Bone marrow (tissue), 2 donors: ENCODE data around the gene C19orf25.
A peak's percentile ranks its signal among the peaks of the same experiment; 100 is the strongest.

Experiments
- DNase-seq, 2 donors: peaks; one replicate each; lab custom pipeline; 2025; lab: John Stamatoyannopoulos, UW

Gene C19orf25

DNA sequence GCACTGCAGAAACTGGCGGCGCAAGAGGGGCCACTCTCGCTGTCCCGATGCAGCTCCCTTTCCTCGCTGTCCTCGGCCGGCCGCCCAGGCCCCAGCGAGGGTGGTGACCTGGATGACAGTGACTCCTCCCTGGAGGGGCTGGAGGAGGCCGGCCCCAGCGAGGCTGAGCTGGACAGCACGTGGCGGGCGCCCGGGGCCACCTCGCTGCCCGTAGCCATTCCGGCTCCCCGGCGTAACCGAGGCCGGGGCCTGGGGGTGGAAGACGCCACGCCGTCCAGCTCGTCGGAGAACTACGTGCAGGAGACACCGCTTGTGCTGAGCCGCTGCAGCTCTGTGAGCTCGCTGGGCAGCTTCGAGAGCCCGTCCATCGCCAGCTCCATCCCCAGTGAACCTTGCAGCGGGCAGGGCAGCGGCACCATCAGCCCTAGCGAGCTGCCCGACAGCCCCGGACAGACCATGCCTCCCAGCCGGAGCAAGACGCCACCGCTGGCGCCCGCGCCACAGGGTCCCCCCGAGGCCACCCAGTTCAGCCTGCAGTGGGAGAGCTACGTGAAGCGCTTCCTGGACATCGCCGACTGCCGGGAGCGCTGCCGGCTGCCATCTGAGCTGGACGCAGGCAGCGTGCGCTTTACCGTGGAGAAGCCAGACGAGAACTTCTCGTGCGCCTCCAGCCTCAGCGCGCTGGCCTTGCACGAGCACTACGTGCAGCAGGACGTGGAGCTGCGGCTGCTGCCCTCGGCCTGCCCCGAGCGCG, 12.4 kb downstream of the C19orf25 start:
- DNase-seq, result no peak

DNA sequence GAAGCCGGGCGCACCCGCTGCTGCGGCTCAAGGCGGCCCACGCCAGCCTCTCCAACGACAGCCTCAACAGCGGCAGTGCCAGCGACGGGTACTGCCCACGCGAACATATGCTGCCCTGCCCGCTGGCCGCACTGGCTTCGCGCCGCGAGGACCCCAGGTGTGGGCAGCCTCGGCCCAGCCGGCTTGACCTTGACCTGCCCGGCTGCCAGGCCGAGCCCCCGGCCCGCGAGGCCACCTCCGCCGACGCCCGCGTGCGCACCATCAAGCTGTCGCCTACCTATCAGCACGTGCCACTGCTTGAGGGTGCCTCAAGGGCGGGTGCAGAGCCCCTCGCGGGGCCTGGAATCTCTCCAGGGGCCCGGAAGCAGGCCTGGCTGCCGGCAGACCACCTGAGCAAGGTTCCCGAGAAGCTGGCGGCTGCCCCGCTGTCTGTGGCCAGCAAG, 13.0 kb downstream of the C19orf25 start:
- DNase-seq, result no peak

DNA sequence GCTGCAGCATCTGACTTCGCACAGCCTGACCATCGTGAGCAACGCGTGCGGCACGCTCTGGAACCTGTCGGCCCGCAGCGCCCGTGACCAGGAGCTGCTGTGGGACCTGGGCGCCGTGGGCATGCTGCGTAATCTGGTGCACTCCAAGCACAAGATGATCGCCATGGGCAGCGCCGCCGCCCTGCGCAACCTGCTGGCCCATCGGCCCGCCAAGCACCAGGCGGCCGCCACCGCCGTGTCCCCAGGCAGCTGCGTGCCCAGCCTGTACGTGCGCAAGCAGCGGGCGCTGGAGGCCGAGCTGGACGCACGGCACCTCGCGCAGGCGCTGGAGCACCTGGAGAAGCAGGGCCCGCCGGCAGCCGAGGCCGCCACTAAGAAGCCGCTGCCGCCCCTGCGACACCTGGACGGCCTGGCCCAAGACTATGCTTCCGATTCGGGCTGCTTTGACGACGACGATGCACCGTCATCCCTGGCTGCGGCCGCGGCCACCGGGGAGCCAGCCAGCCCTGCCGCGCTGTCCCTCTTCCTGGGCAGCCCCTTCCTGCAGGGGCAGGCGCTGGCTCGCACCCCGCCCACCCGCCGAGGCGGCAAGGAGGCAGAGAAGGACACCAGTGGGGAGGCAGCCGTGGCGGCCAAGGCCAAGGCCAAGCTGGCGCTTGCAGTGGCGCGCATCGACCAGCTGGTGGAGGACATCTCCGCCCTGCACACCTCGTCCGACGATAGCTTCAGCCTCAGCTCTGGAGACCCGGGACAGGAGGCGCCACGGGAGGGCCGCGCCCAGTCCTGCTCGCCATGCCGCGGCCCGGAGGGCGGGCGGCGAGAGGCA, 13.6 kb downstream of the C19orf25 start:
- peak in 1 of 2 donors; percentile 8 for DNase-seq

DNA sequence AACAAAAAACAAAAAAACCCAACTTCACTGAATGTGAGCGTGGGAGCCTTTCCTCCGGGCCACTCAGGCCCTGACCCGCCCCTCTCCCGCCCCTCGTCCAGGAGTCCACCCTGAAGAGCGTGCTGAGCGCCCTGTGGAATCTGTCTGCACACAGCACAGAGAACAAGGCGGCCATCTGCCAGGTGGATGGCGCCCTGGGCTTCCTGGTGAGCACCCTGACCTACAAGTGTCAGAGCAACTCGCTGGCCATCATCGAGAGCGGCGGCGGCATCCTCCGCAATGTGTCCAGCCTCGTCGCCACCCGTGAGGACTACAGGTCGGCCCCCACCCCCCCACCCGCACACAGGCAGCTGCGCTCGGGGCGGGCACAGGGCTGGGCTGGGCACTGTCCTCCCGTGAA, 17.2 kb downstream of the C19orf25 start:
- no peak for DNase-seq

DNA sequence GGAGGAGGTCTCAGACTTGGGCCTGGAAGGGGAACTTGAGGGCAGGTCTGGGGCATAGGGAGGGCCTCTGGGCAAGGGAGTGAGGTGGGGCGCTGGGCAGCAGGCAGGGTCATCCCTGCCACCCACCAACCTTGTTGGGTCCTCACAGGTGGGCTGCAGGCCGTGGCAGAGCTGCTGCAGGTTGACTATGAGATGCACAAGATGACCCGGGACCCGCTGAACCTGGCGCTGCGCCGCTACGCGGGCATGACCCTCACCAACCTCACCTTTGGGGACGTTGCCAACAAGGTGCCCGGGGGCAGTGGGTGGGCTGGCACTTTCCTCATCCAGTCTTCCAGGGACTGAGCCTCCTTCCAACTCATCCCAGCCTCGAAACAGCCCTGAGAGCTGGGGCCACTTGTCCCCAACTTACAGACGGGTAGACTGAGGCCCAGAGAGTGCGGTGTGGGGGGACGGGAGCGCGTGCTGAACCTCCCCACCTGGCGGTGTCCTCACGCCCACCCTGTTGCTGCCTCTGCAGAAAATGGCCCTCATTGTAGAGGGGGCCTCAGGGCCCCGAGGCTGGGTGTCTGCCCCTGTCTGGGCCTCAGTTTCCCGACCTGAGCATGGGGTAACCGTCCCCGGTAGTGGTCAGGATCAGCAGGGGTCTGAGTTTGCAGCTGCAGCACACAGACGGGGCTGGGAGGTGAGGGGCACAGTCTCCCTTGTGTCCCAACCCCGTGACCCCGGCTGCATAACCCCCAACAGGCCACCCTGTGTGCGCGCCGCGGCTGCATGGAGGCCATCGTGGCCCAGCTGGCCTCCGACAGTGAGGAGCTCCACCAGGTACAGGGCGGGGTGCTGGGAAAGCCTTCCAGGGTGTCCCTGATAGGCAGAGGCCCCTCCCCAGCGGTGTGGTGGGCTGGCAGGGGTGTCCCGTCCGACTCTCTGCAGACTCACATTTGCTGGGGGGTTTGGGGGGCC, 18.7 kb downstream of the C19orf25 start:
- no peak for DNase-seq

DNA sequence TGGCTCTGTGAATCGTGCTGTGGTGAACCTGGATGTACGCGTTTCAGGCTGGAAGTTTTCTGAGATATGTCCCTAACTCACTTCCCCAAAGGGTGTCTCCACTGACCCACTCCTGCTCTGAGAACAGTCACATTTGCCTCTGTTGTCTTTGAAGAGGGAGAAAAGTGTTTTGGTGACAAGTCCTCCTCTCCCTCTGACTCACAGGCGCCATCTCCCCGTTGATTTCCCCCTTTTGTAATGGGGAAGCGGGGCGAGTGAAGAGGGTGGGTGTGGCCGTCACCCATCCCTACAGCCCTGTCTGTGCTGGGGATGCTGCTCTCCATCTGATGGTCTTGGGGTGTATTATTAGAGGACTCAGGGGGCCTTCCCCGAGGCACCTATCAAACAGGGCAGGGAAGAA, 19.5 kb downstream of the C19orf25 start:
- DNase-seq, result no peak

DNA sequence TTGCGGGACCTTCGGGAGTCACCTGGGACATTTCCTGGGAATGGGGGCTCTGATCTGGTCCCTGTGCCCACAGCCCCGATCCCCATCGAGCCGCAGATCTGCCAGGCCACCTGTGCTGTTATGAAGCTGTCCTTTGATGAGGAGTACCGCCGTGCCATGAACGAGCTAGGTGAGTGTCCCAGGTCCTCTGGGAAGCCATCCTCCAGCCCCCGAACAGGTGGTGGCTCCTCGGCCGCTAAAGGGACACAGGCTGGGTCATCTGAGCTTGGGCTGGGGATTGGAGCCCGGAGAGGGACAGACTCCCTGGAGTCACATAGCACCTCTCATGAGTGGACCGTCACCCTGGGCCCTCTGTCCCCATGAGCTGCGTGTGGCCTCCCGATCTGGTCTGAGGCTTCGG, 21.1 kb downstream of the C19orf25 start:
- DNase-seq, result no peak

DNA sequence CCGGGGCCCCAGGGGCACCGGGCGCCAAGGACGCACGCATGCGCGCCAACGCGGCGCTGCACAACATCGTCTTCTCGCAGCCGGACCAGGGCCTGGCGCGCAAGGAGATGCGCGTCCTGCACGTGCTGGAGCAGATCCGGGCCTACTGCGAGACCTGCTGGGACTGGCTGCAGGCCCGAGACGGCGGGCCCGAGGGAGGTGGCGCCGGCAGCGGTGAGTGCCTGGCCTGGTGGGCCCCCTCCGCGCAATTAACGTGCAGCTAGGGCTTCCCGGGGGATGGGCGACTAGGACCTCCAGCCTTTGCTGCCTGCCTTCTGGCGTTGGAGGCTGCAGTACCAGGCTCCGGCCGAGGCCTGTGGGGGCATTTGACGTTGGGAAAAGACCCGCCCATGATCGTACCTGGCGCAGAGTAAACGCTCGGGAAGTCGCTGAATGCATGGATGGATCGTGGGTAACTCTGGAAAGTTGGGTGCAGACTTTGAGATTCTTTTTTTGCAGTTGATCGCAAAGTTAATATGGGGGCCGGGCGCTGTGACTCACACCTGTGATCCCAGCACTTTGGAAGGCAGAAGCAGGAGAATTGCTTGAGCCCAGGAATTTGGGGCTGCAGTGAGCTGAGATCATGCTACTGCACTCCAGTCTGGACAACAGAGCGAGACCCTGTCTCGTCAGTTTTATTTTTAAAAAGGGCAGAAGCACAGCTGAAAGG, 21.8 kb downstream of the C19orf25 start:
- no peak for DNase-seq

DNA sequence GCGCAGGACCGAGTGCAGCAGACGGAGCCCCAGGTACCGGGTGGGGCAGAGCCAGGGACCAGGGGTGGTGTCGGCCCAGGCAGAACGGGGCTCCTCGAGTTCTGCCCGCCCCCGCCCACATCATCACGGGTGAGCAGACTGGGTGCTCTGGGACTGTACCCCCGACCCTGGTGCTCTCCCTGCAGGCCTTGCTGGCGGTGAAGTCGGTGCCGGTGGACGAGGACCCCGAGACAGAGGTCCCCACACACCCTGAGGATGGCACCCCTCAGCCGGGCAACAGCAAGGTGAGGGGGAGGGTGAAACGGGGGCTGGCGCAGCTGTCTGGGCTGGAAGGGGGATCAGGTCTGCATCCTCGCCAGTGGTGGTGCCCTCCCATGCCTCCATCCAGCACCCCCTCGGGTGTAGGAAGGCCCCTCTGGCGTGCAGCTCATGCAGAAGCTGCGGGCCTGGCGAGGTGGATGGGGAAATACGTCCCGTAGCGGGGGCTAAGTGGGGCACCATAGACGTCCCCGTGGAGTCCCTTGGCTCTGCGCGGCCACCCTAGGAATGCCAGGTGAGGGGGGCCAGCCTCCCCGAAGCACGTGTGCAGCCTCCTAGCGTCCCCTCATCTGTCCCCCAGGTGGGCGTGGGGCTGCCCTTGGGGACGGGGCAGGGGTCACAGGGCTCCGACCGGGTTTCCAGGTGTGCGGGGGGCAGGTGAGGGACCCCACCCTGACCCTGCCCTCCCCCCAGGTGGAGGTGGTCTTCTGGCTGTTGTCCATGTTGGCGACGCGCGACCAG, 22.7 kb downstream of the C19orf25 start:
- DNase-seq, result no peak

DNA sequence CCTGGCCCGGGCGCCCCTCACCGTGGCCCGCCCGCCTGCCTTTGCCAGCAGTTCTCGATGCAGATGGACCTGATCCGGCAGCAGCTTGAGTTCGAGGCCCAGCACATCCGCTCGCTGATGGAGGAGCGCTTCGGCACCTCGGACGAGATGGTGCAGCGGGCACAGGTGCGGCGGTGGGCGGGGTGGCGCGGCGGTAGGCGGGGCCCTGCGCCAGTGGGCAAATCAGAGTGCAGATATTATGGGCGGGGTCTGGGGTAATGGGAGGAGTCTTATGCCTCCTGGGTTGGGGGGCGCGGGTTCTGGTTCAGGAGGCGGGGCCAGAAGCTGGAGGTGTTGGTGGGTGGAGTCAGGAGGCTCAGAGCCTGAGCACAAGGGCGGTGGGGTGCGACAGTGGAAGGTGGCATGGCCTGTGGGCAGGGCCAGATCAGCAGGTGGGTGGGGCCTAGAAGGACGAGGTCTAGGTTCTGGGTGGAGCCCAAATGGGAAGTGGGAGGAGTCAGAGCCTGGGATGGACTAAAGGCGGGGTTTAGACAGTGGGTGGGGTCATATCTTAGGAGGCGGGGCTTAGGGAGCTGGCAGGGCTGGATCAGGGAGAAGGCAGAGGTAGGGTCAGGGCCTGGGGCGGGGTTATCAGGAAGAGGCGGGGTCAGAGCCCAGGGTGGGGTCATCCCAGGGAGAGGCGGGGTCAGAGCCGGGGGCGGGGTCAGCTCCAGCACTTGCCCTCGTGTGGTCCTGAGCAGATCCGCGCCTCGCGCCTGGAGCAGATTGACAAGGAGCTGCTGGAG, 23.5 kb downstream of the C19orf25 start:
- peak in 1 of 2 donors; percentile 20 for DNase-seq

DNA sequence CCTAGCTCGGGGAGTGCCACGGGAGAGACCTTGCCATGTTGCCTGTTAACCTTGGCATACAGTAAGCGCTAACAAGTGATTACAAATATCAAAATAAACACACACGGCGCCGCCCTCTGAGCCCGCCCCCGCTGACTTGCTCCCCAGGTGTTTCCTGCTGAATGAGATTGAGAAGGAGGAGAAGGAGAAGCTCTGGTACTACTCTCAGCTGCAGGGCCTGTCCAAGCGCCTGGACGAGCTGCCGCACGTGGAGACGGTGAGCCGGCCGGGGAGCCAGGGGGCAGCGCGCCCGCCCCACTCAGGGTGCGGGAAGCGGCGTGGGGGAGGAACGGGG, 24.0 kb downstream of the C19orf25 start:
- peak in 1 of 2 donors; percentile 30 for DNase-seq

DNA sequence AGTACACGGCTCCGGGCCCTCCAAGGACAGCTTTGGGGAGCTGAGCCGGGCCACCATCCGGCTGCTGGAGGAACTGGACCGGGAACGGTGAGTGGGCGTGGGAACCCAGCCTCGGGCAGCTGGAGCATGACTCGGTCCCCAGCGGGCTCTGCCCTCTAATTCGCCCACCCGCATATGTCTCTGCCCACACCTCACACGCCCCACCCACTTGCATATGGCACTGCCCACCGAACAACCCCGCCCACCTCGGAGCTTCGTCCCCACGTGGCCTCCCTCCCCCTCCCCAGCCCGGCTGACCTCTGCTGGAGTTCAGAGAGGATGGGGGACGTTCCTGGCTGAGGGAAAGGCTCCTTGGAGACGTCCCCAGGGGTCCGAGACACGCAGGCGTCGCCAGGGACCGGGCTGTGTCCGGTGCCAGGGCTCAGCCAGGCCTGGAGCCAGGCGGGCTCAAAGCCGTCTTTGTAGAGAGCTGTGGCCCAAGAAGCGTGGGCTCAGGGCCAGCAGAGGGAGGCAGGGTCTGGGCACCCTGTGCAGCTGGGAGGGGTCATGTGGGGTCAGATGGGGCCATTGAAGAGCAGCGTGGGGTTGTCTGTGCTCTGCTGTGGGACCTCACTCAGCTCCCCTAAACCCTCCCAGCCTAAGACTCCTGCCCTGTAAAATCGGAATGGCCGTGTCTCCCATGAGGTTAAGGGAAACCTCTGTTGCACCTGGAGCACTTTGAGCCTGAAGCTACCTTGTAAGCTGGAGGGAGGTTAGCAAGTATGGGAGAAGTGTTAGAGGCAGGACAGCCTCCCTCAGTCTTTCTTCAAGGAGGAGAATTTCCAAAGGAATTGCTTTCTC, 25.3 kb downstream of the C19orf25 start:
- no peak for DNase-seq

DNA sequence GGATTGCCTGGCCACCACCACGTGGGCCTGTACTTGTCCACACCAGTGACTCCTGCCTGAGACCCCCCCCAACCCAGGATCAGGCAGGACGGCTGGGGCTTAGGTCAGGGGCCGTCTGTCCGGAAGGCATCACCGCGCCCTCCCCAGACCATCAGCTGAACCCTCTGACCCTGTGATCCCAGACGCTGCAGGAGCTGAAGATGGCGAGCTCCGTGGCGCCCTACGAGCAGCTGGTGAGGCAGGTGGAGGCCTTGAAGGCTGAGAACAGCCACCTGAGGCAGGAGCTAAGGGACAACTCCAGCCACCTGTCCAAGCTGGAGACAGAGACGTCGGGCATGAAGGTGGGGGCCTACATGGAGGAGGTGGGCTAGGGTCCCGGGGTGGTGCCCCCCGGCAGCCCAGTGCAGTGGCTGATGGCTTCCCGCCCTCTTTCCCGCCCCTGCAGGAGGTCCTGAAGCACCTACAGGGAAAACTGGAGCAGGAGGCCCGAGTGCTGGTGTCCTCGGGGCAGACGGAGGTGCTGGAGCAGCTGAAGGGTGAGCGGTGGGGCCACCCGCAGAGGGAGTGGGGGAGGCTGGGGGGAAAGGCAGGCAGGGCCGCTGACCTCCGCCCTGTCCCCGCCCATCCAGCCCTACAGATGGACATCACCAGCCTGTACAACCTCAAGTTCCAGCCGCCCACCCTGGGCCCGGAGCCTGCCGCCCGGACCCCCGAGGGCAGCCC, 26.1 kb downstream of the C19orf25 start:
- DNase-seq, result no peak

DNA sequence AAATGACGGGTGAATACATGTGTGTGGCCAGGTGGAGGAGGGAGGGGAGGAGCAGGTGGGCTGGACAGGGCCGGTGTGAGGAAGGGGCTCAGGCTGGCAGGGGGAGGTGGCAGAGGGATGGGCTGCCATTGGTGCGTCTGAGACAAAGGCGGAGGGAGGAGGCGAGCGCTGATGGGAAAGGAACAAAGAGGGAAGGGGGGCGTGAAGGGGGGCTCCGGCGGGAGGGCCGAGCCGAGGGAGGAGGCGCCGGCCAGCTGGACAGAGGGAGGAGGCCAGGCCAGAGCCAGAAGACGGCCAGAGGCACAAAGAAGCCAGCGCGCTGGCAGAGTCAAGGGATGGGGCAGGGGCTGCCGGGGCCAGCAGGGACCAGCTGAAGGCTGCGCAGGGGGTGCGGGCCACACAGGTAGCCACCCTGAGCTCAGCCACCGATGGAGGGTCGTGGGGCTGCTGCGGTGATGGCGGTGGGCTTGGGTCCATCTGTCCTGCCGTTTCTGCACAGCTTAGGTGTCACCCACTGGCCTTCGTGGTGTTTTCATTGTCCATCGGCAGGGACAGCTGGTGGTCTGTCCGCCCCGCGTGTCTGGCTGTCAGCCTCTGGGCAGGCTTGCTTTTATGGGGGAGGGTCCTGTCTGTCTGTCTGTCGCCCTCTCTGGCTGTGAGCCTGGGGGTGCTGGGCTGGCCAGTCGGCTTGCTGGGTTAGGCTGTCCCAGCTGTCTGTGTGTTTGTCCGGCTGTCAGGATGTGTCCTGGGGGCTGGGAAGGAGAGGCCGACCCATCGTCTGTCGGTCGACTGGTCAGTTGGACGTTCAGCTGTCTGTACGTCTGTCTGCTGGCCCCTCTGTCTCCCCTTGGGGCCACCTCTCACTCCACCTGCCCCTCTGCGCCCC, 26.9 kb downstream of the C19orf25 start:
- no peak for DNase-seq

DNA sequence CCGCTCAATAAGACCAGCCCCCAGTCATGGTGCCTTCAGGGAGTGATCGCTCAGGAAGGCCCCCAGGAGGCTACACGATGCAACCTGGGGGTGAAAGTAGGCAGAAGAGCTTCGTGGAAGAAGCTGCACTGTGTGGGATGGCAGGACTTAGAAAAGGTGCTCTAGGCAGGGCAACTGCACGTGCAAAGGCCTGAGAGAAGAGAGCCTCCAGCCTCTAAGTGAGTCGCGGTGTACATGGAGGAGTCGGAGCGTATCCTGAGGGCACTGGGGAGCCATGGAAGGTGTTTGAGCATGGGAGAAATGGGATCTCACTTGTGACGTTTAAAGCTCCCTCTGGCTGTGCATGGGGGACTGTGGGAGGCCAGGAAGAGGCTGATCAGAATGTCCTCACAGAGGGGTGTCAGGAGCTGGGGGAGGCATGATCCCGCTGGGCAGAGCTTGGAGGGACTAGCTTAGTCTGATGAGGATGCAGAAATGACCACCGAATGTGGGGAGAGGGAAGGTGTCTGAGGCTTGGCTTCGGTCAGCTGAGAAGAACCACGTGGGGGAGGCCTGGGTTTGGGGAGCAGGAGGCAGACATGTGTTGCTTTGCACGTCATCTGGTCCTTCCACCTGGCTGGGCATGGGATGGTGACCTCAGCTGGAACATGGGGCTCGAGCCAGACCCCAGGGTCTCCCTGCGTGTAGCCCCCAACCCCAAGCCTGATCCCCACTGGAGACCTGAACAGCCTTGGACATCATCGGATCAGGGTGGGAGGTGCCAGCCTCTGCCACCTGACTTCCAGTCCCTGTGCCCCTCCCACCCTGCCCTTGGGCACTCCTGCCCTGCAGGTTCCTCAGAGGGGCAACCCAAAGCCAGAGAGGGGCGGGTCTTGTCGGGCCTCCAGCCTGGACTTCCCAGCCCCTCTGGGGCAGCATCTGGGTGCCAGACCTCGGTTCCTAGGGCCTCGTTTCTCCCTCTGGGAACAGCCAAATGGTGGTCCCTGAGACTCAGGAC, 28.0 kb downstream of the C19orf25 start:
- DNase-seq, result no peak
